GM21786 (cell line): ENCODE measurements around the gene CD82.
"Not testable (repeated sequence)": the region's sequence is repeated elsewhere in the genome, so short reads cannot be mapped to it uniquely, and the experiment has no call there.

ENCODE experiments used
- ATAC-seq: cut with Tn5 transposase; IDR thresholded peaks from one replicate; pipeline ENCODE4 v1.9.1; 2021; ENCODE audit not compliant: unreplicated experiment

CD82 gene

DNA sequence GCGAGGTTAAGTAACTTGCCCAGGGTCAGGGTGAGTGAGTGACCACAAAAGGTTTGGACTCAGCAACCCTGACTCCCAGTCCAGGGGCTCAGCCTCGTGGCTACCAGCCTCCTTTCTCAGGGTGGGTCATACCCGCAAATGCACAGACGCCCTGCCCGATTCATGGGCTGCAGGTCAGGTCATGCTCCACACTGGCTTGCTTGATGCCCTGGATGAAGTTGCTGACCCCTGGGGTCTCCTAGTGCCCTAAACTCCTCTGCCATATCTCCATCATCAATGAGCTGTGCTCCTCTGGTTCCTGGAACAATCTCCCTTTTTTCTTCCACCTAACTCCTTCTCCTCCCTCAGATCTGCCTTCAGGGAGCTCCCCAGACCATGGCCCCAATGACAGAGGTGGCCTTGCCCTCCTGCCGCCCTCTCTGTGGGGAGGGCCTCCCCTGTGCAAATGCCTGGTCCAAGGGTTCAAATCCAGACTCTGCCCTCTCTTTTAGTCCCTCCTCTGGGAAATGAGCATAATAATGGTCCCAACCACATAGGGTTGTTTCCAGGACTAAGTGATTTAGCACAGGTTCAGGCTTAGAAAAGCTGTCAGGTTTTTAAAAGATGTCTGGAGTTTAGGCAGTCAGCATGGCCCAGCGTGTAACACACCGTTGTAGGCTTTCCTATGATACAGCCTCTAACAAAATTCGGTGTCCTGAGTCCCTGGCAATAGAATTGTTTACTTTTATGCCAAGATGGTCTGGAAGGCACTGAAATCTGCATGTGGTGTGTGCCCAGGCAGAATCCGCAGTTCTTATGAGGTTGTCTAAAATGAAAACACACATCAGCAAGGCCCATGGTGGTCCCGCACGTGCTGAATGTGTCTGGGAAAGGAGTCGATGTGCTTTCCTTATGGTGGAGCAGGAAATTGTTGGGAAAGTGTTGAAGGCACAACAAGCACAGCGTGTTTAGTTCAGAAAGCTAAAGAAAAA, 63.6 kb downstream of the CD82 start:
- ATAC-seq: no peak

DNA sequence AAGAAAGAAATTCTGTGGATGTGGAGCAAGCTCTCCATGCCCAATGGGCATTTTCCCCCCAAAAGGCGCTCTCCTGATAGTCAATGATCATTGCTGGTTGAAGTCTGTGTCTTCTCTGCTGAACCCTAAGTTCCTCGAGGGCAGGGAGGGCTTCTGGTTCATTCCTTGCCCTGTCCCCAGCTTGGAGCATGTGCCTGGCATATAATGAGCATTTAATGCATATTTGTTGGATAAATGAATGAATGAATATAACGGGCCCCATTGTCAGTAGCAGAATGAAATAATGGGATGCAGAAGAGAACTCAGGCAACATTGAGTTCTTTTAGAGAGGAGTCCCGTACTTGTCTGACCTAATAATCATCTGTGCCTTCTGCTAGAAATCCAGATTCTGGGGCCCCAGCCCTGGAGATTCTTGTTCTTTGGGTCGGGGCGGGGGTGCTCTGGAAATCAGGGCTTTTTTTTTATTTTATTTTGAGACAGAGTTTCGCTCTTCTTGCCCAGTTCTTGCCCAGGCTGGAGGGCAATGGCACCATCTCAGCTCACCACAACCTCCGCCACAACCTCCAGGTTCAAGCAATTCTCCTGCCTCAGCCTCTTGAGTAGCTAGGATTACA, 64.4 kb downstream of the CD82 start:
- no peak for ATAC-seq

DNA sequence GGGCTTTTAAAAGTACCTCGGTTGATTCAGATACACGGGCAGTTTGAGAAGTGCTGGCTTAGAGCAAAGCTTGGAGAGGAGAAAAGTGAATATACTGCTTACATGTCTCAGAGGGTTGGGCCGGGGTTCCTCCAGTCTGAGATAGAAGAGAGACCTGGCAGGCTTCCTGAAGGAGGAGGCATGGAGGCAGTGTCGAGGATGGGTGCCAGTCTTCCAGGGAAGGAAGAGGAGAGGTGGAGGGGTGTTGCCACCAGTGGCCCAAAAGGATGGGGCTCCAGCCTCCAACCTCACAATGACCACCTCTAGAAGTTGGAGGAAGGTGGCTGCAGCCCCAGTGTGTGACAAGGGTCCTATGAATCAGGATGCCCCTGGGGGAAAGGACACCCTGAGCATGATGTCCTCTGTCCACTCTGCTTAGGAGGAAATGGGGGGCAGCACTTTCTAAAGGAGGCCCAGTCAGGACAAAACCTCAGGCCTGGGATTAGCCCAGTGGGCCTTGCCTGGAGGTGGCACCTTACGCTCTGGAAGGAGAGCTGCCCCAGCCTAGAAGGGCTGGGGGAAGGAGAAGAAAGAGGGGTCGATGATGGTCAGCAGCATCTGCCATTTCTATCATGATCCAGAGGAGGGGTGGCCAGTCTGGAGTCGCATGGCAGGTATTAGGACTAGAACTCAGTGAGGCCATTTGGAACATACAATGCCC, 65.2 kb downstream of the CD82 start:
- ATAC-seq: no peak

- ATAC-seq: no peak
Observed at GRCh38 chr11:44631831-44632230, 66.4 kb downstream of the CD82 start.

- peak; percentile 44 for ATAC-seq
Observed at GRCh38 chr11:44632466-44633123, 67.1 kb downstream of the CD82 start.

- no peak for ATAC-seq
Observed at GRCh38 chr11:44633641-44634040, 68.2 kb downstream of the CD82 start.

DNA sequence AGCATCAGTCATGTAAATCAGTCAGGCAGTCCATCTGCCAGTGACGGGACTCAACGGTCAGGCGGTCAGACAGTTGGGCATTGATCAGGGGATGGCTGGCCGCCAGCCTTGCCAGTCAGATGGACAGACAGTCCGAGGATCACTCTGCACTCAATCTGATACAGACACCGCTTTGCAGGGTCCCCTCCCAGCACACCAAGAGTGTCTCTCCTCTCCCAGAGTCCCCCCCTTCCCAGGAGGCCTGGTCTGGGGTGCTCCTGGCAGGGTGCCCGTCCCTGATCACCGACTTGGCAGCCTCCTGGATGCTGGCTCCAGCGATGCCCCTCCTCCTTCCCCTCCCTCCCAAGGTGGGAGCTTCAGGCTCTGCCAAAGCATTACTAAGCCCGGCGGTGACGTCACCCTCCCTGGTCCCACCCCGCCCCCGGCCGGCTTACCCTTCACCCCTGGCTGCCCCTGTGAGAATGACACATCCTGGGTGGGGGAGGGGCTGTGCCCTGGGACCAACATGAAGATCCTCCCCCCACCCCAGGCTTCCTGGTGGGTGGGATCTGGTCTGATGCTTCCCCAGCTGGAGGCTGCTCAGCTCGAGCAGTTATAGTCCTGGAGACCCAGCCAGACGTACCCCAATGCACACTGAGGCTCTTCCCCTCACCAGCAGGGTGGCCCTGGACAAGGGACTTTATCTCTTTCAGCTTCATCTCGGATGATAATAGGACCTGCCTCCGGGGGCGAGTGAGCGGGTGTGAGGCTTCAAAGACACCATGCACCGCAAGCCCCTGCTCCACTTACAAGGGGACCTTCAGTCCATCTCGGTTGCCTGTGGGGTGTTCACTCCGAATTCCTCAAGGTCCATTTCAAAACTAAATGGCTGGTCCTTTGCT, 69.2 kb downstream of the CD82 start:
- ATAC-seq: no peak

- no peak for ATAC-seq
Observed at GRCh38 chr11:44637487-44637886, 72.0 kb downstream of the CD82 start.

DNA sequence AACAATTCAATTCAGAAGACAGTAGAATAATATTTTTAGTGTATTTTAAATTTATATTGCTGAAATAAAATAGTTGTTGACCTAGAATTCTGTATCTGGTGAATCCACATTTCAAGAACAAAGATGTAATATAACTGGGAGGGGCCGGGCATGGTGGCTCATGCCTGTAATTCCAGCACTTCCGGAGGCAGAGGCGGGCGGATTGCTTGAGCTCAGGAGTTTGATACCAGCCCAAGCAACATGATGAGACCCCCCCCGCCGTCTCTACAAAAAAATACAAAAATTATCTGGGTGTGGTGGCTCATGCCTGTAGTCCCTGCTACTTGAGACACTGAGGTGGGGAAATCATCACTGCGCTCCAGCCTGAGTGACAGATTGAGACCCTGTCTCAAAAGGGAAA, 72.6 kb downstream of the CD82 start:
- no peak for ATAC-seq

- ATAC-seq: no peak
Observed at GRCh38 chr11:44643217-44643616, 77.8 kb downstream of the CD82 start.

DNA sequence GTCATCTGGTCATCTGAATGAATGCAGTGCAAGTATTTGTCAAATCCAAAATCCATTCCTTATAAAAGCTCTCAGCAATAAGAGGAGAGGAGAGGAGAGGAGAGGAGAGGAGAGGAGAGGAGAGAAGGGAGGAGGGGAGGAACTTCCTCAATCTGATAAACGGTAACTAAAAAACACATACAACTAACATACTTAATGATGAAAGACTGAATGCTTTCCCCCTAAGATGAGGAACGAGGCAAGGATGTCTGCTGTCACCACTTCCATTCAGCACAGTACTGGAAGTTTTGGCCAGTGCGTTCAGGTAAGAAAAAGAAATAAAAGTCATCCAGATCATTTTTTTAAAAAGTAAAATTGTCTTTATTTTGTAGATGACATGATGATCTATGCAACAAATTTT, 80.4 kb downstream of the CD82 start:
- ATAC-seq: no peak

DNA sequence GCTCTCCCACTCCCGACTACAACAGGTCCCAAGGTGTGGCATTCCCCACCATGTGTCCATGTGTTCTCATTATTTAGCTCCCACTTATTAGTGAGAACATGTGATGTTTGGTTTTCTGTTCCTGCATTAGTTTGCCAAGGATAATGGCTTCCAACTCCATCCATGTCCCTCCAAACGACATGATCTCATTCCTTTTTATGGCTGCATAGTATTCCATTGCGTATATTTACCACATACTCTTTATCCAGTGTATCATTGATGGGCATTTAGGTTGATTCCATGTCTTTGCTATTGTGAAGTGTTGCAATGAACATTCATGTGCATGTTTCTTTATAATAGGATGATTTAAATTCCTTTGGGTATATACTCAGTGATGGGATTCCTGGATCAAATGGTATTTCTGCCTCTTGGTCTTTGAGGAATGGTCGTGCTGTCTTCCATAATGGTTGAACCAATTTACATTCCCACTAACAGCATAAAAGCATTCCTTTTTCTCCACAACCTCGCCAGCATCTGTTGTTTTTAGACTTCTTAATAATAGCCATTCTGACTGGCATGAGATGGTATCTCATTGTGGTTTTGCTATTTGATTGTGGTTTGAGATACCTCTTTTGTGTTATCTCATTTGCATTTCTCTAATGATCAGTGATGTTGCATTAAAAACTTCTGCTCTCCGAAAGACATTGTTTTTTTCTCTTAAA, 81.9 kb downstream of the CD82 start:
- ATAC-seq: not testable (repeated sequence)

DNA sequence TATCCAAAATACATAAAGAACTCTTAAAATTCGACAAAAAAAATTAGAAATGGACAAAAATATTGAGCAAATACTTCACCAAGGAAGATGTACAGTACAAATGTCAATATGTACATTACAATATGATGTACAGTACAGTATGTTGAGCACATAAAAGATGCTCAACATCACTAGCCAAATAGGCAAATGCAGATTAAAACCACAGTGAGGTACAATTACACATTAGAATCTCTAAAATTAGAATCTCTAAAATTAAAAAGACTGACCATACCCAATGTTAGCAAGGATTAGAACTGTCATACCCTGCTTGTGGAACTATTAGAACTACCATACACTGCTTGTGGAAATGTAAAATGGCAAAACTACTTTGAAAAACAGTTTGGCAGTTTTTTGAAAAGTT, 82.6 kb downstream of the CD82 start:
- no peak for ATAC-seq

- ATAC-seq: no peak
Observed at GRCh38 chr11:44651535-44652155, 86.2 kb downstream of the CD82 start.

GRCh38 chr11:44652901-44653644, 87.6 kb downstream of the CD82 start:
- no peak for ATAC-seq

GRCh38 chr11:44654057-44654456, 88.6 kb downstream of the CD82 start:
- no peak for ATAC-seq

- ATAC-seq: no peak
Observed at GRCh38 chr11:44654596-44654995, 89.1 kb downstream of the CD82 start.

DNA sequence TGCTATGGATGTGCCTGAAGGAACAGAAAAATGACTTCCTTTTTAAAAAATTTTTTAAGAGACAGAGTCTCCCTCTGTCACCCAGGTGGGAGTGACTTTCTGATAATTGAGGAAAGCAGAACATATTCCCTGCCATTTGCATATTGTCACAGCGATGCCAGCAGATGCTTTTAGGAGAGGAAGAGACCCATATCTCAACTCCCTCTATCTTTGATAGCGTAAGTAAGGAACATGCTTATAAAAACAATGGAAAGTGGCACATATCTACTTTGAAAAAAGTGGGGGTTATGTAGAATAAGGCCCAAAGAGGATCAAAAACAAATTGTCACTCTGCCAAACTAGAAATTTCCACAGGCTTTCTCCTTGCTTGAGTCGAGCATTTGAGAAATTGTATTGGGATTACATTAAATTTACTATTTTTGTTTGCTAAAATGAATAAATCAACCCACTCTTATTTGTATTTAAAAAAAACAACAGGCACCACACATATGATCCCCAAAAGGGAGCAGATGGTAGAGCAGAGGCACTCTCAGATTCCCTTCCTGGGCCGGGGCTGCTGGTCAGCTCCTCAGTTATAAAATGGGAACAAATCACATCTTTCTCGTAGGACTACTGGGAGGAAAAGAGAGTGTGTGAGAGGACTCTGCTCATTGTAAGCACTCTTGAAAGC, 92.5 kb downstream of the CD82 start:
- ATAC-seq: no peak
